HEK293 (cell line): Measurements from ENCODE around the gene MRPS18A.

Source experiments
- BCL11A ChIP-seq: fragments of 450-650 bp; formaldehyde crosslinking; IDR thresholded peaks from 2 replicates; pipeline ENCODE4 v1.5.1; 2016; ENCODE audit warnings: low read depth, missing biosample characterization, missing genetic modification characterization
- IKZF3 ChIP-seq: fragments of 450-650 bp; IDR thresholded peaks from 2 replicates; pipeline ENCODE4 v1.5.0; 2018; ENCODE audit warnings: missing biosample characterization, mild to moderate bottlenecking, missing genetic modification characterization, moderate library complexity
- KLF1 ChIP-seq: fragments of 450-650 bp; formaldehyde crosslinking; IDR thresholded peaks from 2 replicates; pipeline ENCODE4 v1.5.1; 2016; ENCODE audit warnings: missing biosample characterization, missing genetic modification characterization
- KLF8 ChIP-seq: fragments of 450-650 bp; formaldehyde crosslinking; IDR thresholded peaks from 2 replicates; pipeline ENCODE4 v1.5.1; 2016; ENCODE audit warnings: missing biosample characterization, missing genetic modification characterization
- MEIS1 ChIP-seq: sonication (generic); formaldehyde crosslinking; IDR thresholded peaks from 2 replicates; pipeline ENCODE4 v1.8.1; 2022; ENCODE audit warnings: missing genetic modification reagents, mild to moderate bottlenecking, borderline replicate concordance
- SALL2 ChIP-seq: fragments of 450-650 bp; formaldehyde crosslinking; IDR thresholded peaks from 2 replicates; pipeline ENCODE4 v1.5.0; 2017; ENCODE audit warnings: missing biosample characterization, mild to moderate bottlenecking, missing genetic modification characterization, borderline replicate concordance
- SETDB1 ChIP-seq: IDR thresholded peaks from one replicate; pipeline ENCODE4 v1.6.1; 2017; ENCODE audit warnings: mild to moderate bottlenecking, low read length, moderate library complexity, mixed read lengths; ENCODE audit not compliant: insufficient read length
- TSHZ1 ChIP-seq: fragments of 450-650 bp; formaldehyde crosslinking; IDR thresholded peaks from 2 replicates; pipeline ENCODE4 v1.5.1; 2016; ENCODE audit warnings: missing biosample characterization, missing genetic modification characterization, borderline replicate concordance
- WT1 ChIP-seq: fragments of 450-650 bp; formaldehyde crosslinking; IDR thresholded peaks from 2 replicates; pipeline ENCODE4 v1.5.1; 2016; ENCODE audit warnings: missing biosample characterization, missing genetic modification characterization
- YY1 ChIP-seq: fragments of 450-650 bp; formaldehyde crosslinking; IDR thresholded peaks from 2 replicates; pipeline ENCODE4 v1.5.1; 2018; ENCODE audit warnings: missing biosample characterization, missing genetic modification characterization
- YY2 ChIP-seq: fragments of 450-650 bp; formaldehyde crosslinking; IDR thresholded peaks from 2 replicates; pipeline ENCODE4 v1.5.1; 2016; ENCODE audit warnings: missing biosample characterization, missing genetic modification characterization
- ZNF132 ChIP-seq: fragments of 450-650 bp; formaldehyde crosslinking; IDR thresholded peaks from 2 replicates; pipeline ENCODE4 v1.5.1; 2017; ENCODE audit warnings: missing biosample characterization, missing genetic modification characterization, borderline replicate concordance
- ZNF19 ChIP-seq: fragments of 450-650 bp; formaldehyde crosslinking; IDR thresholded peaks from 2 replicates; pipeline ENCODE4; 2016; ENCODE audit warnings: missing biosample characterization, missing genetic modification characterization, low read depth
- ZNF24 ChIP-seq: fragments of 450-650 bp; formaldehyde crosslinking; IDR thresholded peaks from 2 replicates; pipeline ENCODE4 v1.5.1; 2016; ENCODE audit warnings: missing biosample characterization, missing genetic modification characterization
- ZNF26 ChIP-seq: fragments of 450-650 bp; formaldehyde crosslinking; IDR thresholded peaks from 2 replicates; pipeline ENCODE4 v1.5.1; 2016; ENCODE audit warnings: missing biosample characterization, missing genetic modification characterization
- ZNF266 ChIP-seq: fragments of 450-650 bp; formaldehyde crosslinking; IDR thresholded peaks from 2 replicates; pipeline ENCODE4 v1.5.1; 2016; ENCODE audit warnings: missing biosample characterization, missing genetic modification characterization, low read depth
- ZNF335 ChIP-seq: fragments of 450-650 bp; formaldehyde crosslinking; conservative IDR thresholded peaks from 2 replicates; pipeline ENCODE4 v1.5.1; 2016; ENCODE audit warnings: missing biosample characterization, missing genetic modification characterization
- ZNF354C ChIP-seq: fragments of 450-650 bp; formaldehyde crosslinking; IDR thresholded peaks from 2 replicates; pipeline ENCODE4 v1.5.1; 2016; ENCODE audit warnings: missing biosample characterization, missing genetic modification characterization, low read depth, borderline replicate concordance
- ZNF404 ChIP-seq: fragments of 450-650 bp; formaldehyde crosslinking; IDR thresholded peaks from 2 replicates; pipeline ENCODE4 v1.5.1; 2017; ENCODE audit warnings: missing biosample characterization, missing genetic modification characterization
- ZNF48 ChIP-seq: fragments of 450-650 bp; formaldehyde crosslinking; IDR thresholded peaks from 2 replicates; pipeline ENCODE4 v1.5.1; 2016; ENCODE audit warnings: missing biosample characterization, missing genetic modification characterization
- ZNF513 ChIP-seq: fragments of 450-650 bp; IDR thresholded peaks from 2 replicates; pipeline ENCODE4 v1.5.1; 2018; ENCODE audit warnings: missing biosample characterization, missing genetic modification characterization
- ZNF530 ChIP-seq: fragments of 450-650 bp; formaldehyde crosslinking; IDR thresholded peaks from 2 replicates; pipeline ENCODE4 v1.5.1; 2016; ENCODE audit warnings: low read depth, missing biosample characterization, missing genetic modification characterization
- ZNF585B ChIP-seq: fragments of 450-650 bp; formaldehyde crosslinking; IDR thresholded peaks from 2 replicates; pipeline ENCODE4 v1.5.1; 2016; ENCODE audit warnings: missing biosample characterization, missing genetic modification characterization
- ZNF610 ChIP-seq: fragments of 450-650 bp; formaldehyde crosslinking; IDR thresholded peaks from 2 replicates; pipeline ENCODE4 v1.5.1; 2016; ENCODE audit warnings: missing biosample characterization, missing genetic modification characterization, borderline replicate concordance
- ZNF639 ChIP-seq: fragments of 450-650 bp; formaldehyde crosslinking; IDR thresholded peaks from 2 replicates; pipeline ENCODE4 v1.5.1; 2016; ENCODE audit warnings: missing biosample characterization, missing genetic modification characterization
- ZNF654 ChIP-seq: fragments of 450-650 bp; formaldehyde crosslinking; IDR thresholded peaks from 2 replicates; pipeline ENCODE4 v1.5.1; 2016; ENCODE audit warnings: low read depth, missing biosample characterization, missing genetic modification characterization
- ZNF701 ChIP-seq: fragments of 450-650 bp; formaldehyde crosslinking; IDR thresholded peaks from 2 replicates; pipeline ENCODE4 v1.5.1; 2016; ENCODE audit warnings: missing biosample characterization, missing genetic modification characterization
- ZNF76 ChIP-seq: fragments of 450-650 bp; formaldehyde crosslinking; IDR thresholded peaks from 2 replicates; pipeline ENCODE4; 2016; ENCODE audit warnings: low read depth, missing biosample characterization, missing genetic modification characterization, borderline replicate concordance
- ZNF792 ChIP-seq: fragments of 450-650 bp; formaldehyde crosslinking; IDR thresholded peaks from 2 replicates; pipeline ENCODE4 v1.5.1; 2016; ENCODE audit warnings: missing biosample characterization, missing genetic modification characterization
- ZSCAN18 ChIP-seq: fragments of 450-650 bp; formaldehyde crosslinking; IDR thresholded peaks from 2 replicates; pipeline ENCODE4 v1.5.1; 2016; ENCODE audit warnings: missing biosample characterization, missing genetic modification characterization
- ZXDB ChIP-seq: fragments of 450-650 bp; formaldehyde crosslinking; IDR thresholded peaks from 2 replicates; pipeline ENCODE4 v1.5.1; 2016; ENCODE audit warnings: missing biosample characterization, missing genetic modification characterization

The MRPS18A gene

DNA sequence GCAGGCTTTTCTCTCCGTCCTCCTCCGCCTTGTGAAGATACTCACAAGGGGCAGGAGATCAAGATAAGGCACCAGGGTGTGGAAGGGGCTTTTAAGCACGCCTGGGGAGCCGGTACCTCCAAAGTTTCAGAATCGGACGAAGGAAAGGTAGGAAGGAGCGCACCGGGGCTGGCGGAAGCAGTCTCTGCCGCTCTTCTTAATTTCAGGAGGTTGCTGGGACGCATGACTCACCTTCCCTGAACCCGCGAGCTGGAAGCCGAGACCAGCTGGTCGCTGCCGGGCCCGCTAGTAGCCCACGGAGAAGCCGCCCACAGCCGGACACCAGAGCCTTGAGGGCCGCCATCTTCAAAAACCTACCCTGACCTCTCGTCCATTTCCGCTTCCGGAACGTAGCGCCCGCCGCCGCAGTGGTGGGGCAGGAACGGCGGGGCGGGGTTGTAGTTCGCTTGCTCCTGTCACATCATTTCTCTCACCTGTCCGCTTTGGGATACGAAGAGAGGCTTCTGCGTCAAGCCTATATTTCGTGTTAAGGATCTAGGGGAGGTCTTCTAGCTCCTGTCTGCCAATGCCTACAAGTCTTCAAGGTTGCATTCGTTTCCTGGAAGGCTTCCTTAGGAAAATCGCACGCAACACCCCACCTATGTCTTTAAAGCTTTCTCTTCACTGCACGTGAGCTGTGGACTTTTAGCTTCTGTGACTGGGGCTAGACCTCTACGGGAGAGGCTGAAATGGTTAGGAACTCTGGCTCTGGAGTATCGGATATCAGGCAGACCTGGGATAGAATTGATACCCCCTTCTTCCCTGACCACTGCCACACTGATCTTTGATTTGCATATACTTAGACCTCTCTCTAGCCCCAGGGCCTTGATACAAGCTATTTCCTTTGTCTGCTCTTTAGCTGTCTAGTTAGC, at the start of gene MRPS18A (continued):
- no peak for TF ChIP-seq BCL11A
- no peak for TF ChIP-seq ZNF404
- peak; percentile 59; the same call in 1 of the 2 replicates for TF ChIP-seq ZXDB (tag by site-specific recombination)
- no peak for TF ChIP-seq ZNF585B (tag by site-specific recombination)
- TF ChIP-seq ZNF654 (tag by site-specific recombination): no peak
- no peak for TF ChIP-seq MEIS1
- no peak for TF ChIP-seq ZNF19 (tag by site-specific recombination)
- peak; percentile 53; the same call in 1 of the 2 replicates for TF ChIP-seq KLF8 (tag by site-specific recombination)
- TF ChIP-seq SETDB1: no peak
- no peak for TF ChIP-seq ZNF266 (tag by site-specific recombination)
- TF ChIP-seq ZNF354C (tag by site-specific recombination): no peak
- no peak for TF ChIP-seq SALL2 (tag by site-specific recombination)
- 0 out of 2 replicates have a peak, but pooled peaks have one; percentile 17 for TF ChIP-seq ZNF610 (tag by site-specific recombination)
- no peak for TF ChIP-seq ZNF530
- no peak for TF ChIP-seq WT1 (tag by site-specific recombination)
- TF ChIP-seq ZNF26 (tag by site-specific recombination): no peak
- peak; percentile 40; the same call in 1 of the 2 replicates for TF ChIP-seq ZNF76
- no peak for TF ChIP-seq ZNF792 (tag by site-specific recombination)
- TF ChIP-seq ZNF513 (tag by site-specific recombination): no peak
- TF ChIP-seq YY2: peak; percentile 90
- TF ChIP-seq YY1: peak; percentile 83
- TF ChIP-seq ZNF701 (tag by site-specific recombination): no peak
- no peak for TF ChIP-seq ZSCAN18 (tag by site-specific recombination)
- no peak for TF ChIP-seq ZNF132 (tag by site-specific recombination)
- no peak for TF ChIP-seq ZNF639
- TF ChIP-seq TSHZ1 (tag by site-specific recombination): no peak
- TF ChIP-seq IKZF3 (tag by site-specific recombination): no peak
- peak; percentile 71 for TF ChIP-seq ZNF335 (tag by site-specific recombination)
- TF ChIP-seq KLF1: no peak
- TF ChIP-seq ZNF48 (tag by site-specific recombination): no peak
- TF ChIP-seq ZNF24 (tag by site-specific recombination): no peak
